Stomach (tissue), 4 donors: ENCODE measurements around the gene LARP1B.

Source experiments
- POLR2AphosphoS5 ChIP-seq, 3 donors: sonication (generic); formaldehyde crosslinking; IDR thresholded peaks; one replicate each; pipeline ENCODE4 v1.6.1; 2016; ENCODE audit warnings: antibody characterized with exemption in 3 of 3
- TF ChIP-seq, protein P1 (sequence below), 7 experiments: fragments of 450-650 bp in 4 of 7; fragments of 200-600 bp in 3 of 7; sonication (generic) in 3 of 7; IDR thresholded peaks; one replicate each; pipeline ENCODE4 v1.5.1; 2016 to 2019; ENCODE audit warnings: antibody characterized with exemption in 7 of 7, control low read depth in 2 of 7, mild to moderate bottlenecking in 1 of 7

DNA sequence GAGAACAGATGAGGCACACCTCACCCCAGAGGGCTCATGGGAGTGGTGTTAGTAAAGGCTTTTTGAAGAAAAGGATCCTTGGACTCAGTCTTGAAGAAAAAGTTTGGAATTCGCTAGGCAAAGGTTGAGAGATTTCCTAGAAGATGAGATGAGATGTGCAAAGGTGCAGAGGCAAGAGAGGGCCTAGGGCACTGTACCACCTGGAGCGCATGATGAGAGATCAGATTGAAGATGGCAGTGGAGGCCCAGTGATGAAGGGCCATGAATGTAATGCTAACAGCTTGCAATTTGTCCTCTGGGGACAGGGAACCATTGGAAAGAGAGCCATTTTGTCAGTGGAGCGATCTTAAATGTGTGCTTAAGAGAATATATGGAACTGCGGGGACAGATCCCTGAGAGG, 181.5 kb downstream of the LARP1B start:
- TF ChIP-seq, protein P1, sequence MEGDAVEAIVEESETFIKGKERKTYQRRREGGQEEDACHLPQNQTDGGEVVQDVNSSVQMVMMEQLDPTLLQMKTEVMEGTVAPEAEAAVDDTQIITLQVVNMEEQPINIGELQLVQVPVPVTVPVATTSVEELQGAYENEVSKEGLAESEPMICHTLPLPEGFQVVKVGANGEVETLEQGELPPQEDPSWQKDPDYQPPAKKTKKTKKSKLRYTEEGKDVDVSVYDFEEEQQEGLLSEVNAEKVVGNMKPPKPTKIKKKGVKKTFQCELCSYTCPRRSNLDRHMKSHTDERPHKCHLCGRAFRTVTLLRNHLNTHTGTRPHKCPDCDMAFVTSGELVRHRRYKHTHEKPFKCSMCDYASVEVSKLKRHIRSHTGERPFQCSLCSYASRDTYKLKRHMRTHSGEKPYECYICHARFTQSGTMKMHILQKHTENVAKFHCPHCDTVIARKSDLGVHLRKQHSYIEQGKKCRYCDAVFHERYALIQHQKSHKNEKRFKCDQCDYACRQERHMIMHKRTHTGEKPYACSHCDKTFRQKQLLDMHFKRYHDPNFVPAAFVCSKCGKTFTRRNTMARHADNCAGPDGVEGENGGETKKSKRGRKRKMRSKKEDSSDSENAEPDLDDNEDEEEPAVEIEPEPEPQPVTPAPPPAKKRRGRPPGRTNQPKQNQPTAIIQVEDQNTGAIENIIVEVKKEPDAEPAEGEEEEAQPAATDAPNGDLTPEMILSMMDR (IDR thresholded peaks at IDR 0.05): no peak
- no peak for TF ChIP-seq POLR2AphosphoS5 (IDR thresholded peaks at IDR 0.05)
